ENCODE results near the gene ADAM23.

Gene ADAM23

DNA sequence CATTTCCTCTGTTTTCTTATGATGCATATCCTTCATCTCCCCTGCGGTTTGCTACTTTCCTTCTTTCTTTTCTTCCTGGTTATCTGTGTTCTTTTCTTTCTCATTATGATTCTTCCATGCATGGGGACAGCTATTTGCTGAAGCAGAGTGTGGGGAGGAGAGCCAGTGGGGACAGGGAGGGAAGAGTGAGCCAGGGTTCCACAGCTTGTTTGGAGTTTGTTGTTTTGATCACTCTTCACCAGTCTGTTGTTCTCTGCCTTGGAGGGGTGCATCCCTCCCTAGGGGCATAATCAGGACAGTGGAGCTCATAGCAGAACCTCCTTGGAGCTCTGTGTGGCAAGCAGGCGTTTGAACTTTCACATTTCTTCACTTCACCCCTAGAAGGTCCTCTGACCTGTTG is 68.0 kb downstream of the ADAM23 start:
- DNase-seq (ENCODE audit: low read depth): no peak

DNA sequence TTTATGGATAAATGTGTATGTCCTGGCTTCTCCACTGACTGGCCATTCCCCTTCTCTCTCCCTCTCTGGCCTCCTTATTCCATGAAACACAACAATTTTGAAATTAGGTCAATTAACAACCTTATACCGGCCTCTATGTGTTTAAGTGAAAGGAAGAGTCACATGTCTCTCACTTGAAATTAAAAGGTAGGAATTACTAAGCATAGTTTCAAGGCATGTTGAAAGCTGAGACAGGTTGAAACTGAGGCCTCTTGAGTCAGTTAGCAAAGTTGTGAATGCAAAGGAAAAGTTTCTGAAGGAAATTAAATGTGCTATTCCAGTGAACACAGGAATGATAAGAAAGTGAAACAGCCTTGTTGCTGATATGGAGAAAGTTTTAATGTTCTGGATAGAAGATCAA is 69.7 kb downstream of the ADAM23 start:
- DNase-seq (ENCODE audit: low read depth): no peak

DNA sequence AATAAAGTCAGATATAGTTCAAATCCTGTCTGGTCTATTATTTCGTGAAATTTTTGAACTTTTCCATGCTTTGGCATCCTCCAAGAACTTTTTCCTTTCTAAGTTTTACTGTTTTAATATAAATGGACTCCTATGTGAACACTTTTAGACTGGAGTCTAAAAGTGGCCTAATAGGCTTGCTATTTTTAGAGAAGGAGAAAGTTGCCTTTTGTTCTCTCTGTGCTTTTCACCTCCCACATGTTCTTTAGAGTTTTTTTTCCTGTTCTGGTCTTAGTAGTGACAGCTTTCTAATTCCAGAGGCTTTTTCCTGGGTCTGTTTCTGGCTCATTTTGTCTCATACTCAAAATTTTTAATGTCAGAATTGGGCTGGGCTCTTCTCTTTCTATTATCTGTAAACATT is 72.2 kb downstream of the ADAM23 start:
- DNase-seq (ENCODE audit: low read depth): no peak

GRCh38 chr2:206518997-206519396 is 75.7 kb downstream of the ADAM23 start:
- DNase-seq (ENCODE audit: low read depth): no peak

- DNase-seq (ENCODE audit: low read depth): no peak
Observed at GRCh38 chr2:206520450-206520849, 77.1 kb downstream of the ADAM23 start.

DNA sequence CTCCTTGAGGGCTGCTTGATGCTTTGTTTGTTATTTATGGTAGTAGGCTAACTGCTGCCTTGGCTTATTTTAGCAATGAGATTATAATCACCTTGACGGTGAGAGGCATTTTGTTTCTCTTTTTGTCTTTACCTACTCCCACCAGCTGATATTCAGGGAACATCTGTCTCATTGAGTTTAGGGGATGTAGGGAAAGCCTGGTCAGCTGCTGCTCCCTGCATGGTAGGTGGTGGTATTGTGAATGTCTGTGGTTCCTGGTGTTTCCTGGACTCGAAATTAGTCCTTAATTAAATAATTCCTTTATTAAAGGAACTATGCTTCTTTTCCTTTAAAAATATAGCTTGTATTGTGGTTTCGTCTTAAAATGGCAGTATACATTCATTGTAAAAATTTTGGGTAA is 77.8 kb downstream of the ADAM23 start:
- no peak for DNase-seq (ENCODE audit: low read depth)

DNA sequence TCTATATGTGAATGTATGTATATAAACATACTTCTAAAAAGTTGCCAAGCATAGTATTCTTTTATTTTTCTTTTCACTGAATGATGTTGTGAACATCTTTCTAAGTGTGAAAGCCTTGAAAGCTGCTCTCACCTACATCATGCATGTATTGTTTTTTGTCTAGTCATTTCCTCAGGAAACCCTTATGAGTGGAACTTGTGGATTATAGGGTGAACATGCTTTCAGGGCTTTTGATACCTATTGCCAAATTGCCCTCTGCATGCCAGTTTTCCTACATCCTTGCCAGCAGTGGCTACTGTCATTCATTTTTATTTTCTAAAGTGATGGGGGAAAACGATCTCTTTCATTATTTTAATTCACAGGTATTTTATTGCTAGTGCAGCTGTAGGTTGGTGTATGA is 78.3 kb downstream of the ADAM23 start:
- no peak for DNase-seq (ENCODE audit: low read depth)

DNA sequence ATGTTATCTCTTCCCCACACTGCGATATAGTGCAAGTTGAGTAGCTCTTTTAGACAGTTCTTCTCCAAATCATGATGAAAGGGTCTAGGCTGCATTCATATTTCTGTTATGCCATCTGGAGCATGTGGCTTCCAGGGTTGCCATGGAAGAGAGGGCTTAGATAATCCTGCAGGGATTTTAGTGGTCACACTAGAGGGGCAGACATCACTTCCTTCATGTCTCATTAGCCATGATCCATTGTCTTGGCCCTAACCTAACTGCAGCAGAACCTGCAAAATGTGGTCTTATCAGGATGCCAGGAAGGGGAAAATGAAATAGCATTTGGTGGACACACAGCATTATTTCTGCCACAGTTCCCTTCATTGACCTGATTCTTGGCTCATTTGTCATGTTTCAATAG is 83.1 kb downstream of the ADAM23 start:
- DNase-seq (ENCODE audit: low read depth): no peak

GRCh38 chr2:206527153-206527552 is 83.8 kb downstream of the ADAM23 start:
- DNase-seq (ENCODE audit: low read depth): no peak

GRCh38 chr2:206530727-206531126 is 87.4 kb downstream of the ADAM23 start:
- DNase-seq (ENCODE audit: low read depth): no peak

GRCh38 chr2:206531996-206532543 is 88.7 kb downstream of the ADAM23 start:
- no peak for DNase-seq (ENCODE audit: low read depth)

- no peak for DNase-seq (ENCODE audit: low read depth)
Observed at GRCh38 chr2:206533977-206534376, 90.6 kb downstream of the ADAM23 start.

- DNase-seq (ENCODE audit: low read depth): no peak
Observed at GRCh38 chr2:206535260-206535986, 92.1 kb downstream of the ADAM23 start.

- no peak for DNase-seq (ENCODE audit: low read depth)
Observed at GRCh38 chr2:206540757-206541156, 97.4 kb downstream of the ADAM23 start.

- DNase-seq (ENCODE audit: low read depth): no peak
Observed at GRCh38 chr2:206543073-206543472, 99.7 kb downstream of the ADAM23 start.

GRCh38 chr2:206548383-206548782 is 105.1 kb downstream of the ADAM23 start:
- DNase-seq (ENCODE audit: low read depth): no peak

- no peak for DNase-seq (ENCODE audit: low read depth)
Observed at GRCh38 chr2:206555721-206556120, 112.4 kb downstream of the ADAM23 start.

- no peak for DNase-seq (ENCODE audit: low read depth)
Observed at GRCh38 chr2:206556357-206556949, 113.1 kb downstream of the ADAM23 start.

DNA sequence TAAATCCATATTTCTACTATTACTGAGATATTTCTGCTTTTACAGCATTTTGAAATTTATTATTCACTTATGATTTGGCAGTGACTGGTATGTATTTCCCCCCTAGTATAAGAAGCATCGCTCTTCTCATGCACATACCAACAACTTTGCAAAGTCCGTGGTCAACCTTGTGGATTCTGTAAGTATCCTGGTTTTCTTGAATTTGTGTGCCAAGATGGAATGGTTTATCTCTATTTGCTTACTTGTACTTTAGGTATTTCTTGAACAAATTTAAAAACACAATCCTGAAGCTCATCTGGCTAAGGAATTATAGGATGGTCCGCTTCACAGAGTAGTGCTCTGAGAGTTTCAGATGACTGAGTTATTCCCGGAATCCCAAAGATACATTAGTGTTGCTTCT is 114.0 kb downstream of the ADAM23 start:
- no peak for DNase-seq (ENCODE audit: low read depth)

GRCh38 chr2:206558492-206558891 is 115.2 kb downstream of the ADAM23 start:
- DNase-seq (ENCODE audit: low read depth): no peak

GRCh38 chr2:206561962-206562361 is 118.6 kb downstream of the ADAM23 start:
- DNase-seq (ENCODE audit: low read depth): no peak

- no peak for DNase-seq (ENCODE audit: low read depth)
Observed at GRCh38 chr2:206562375-206562774, 119.0 kb downstream of the ADAM23 start.

- DNase-seq (ENCODE audit: low read depth): no peak
Observed at GRCh38 chr2:206563374-206563773, 120.0 kb downstream of the ADAM23 start.

GRCh38 chr2:206565666-206566065 is 122.3 kb downstream of the ADAM23 start:
- no peak for DNase-seq (ENCODE audit: low read depth)

All from non-pigmented ciliary epithelial cell (primary cell).